ENCODE results near the gene TRIM69.

DNA sequence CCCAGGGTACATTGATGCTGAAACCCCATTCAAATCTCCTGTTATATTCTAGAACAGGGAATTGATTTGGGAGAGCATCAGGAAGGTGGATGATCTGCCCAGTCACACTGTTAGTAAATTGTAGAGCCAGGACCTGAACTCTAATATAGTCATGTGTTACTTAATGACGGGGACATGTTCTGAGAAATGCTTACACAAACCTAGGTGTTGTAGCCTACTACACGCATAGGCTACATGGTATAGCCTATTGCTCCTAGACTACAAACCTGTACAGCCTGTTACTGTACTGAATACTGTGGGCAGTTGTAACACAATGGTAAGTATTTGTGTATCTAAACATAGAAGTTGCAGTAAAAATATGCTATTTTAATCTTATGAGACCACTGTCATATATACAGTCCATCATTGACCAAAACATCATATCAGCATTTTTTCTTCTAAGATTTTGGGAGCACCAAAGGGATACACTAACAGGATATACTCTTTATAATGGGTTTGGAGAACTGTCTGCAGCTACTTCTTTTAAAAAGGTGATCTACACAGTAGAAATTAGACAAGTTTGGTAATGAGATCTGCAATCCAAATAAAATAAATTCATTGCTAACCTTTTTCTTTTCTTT is 19.2 kb upstream of the TRIM69 start:
- no peak for TF ChIP-seq GATA2 (IDR thresholded peaks at IDR 0.05; ENCODE audit: low read depth, low read length)
- no peak for TF ChIP-seq GATA3 (IDR thresholded peaks at IDR 0.05; ENCODE audit: low read depth, low read length)
